Spinal cord (tissue), 10 donors: ENCODE results near the gene ATXN7. TPM values are rescaled to one million over a fixed set of nuclear protein-coding genes. Genes with fewer than 3 reads are reported as not detected.

Source experiments
- DNase-seq, 6 donors: peaks; one replicate each; pipeline versions ENCODE4 v3.0.0 to v3.0.0-alpha.2; 2013 to 2015; ENCODE audit warnings: low spot score in 6 of 6, low read depth in 4 of 6
- H3K27ac ChIP-seq: one replicate; pipeline ENCODE4 v1.5.1; 2013; ENCODE audit warnings: low read depth, low read length, control low read depth
- H3K27me3 ChIP-seq: one replicate; pipeline ENCODE4 v1.6.1; 2013; ENCODE audit warnings: low read length; ENCODE audit not compliant: control insufficient read depth, insufficient read depth
- H3K36me3 ChIP-seq: one replicate; pipeline ENCODE4 v1.6.1; 2013; ENCODE audit warnings: low read length; ENCODE audit not compliant: control insufficient read depth, insufficient read depth
- H3K4me1 ChIP-seq: one replicate; pipeline ENCODE4 v1.6.1; 2013; ENCODE audit warnings: low read length; ENCODE audit not compliant: control insufficient read depth, insufficient read depth
- H3K4me3 ChIP-seq: one replicate; pipeline ENCODE4 v1.5.1; 2013; ENCODE audit warnings: low read depth, low read length, control low read depth
- H3K9me3 ChIP-seq: one replicate; pipeline ENCODE4 v1.6.1; 2013; ENCODE audit warnings: low read length; ENCODE audit not compliant: control insufficient read depth, insufficient read depth
- WGBS: methylation state at CpG from one replicate; pipeline ENCODE4 v1.1.5; 2013; ENCODE audit warnings: missing lambda C conversion rate; ENCODE audit not compliant: insufficient coverage; 5-methylcytosine and 5-hydroxymethylcytosine counted together
- polyA plus RNA-seq, 2 donors: library from polyadenylated mRNA; unstranded; fragments of 120-200 nt; gene quantifications; one replicate each; pipeline ENCODE4 v1.2.1, GENCODE V29; 2013; ENCODE audit not compliant: insufficient read length in 2 of 2
- total RNA-seq, 2 donors: library from RNA; depleted of rRNA in 1 of 2; stranded (reverse); fragments of 120-200 nt in 1 of 2; fragments of >200 nt in 1 of 2; gene quantifications; one replicate each; pipeline versions ENCODE4 v1.2.3 to v1.2.4, GENCODE V29; 2013 to 2014
- donor health status: healthy.

Gene ATXN7
- total and polyA plus RNA-seq, 4 donors: 13.8 to 14.9 (median 14.7) TPM

- under 1% methylated on average over 115 of the region's 115 CpGs for WGBS
- no peaks in the 10 kb centered on the region for H3K27me3 ChIP-seq
- H3K27ac ChIP-seq: peak within 1 kb of the TSS; percentile 85
- no peaks in the 10 kb centered on the region for H3K9me3 ChIP-seq
- peaks cover 5% of the 10 kb centered on the region for H3K4me1 ChIP-seq
- peak in 5 of 6 donors; percentile 67 to 94 (median 68) for DNase-seq
- H3K36me3 ChIP-seq: peaks cover 7% of the 10 kb centered on the region
- peak within 1 kb of the TSS; percentile 78 for H3K4me3 ChIP-seq
These were observed 48.5 kb downstream of the ATXN7 start, which contains the start of gene SCAANT1 for GRCh38 chr3:63911873-63912767. TSS of gene SCAANT1 (minus strand) at chr3:63912383.

GRCh38 chr3:63912768-63913588, 49.3 kb downstream of the ATXN7 start:
- Histone ChIP-seq H3K4me1 (peaks cover 5% of the 10 kb centered on the region), H3K4me3 (peak overlapping the region; percentile 53), H3K36me3 (peaks cover 7% of the 10 kb centered on the region), H3K27ac (peak overlapping the region; percentile 58), H3K27me3 (no peaks in the 10 kb centered on the region), H3K9me3 (no peaks in the 10 kb centered on the region)
- 6% methylated on average over 26 of the region's 46 CpGs for WGBS
- DNase-seq: peak in 2 of 6 donors; percentile 57

- Histone ChIP-seq H3K27ac (no peak overlapping the region), H3K27me3 (no peaks in the 10 kb centered on the region), H3K9me3 (no peaks in the 10 kb centered on the region), H3K4me1 (peaks cover 5% of the 10 kb centered on the region), H3K36me3 (peaks cover 11% of the 10 kb centered on the region), H3K4me3 (no peak overlapping the region)
- DNase-seq: peak in 1 of 6 donors; percentile 22
- WGBS: 83% methylated on average over 4 of the region's 5 CpGs
These were observed 50.6 kb downstream of the ATXN7 start for GRCh38 chr3:63914312-63914711.

- Histone ChIP-seq H3K36me3 (peaks cover 17% of the 10 kb centered on the region), H3K9me3 (no peaks in the 10 kb centered on the region), H3K27me3 (no peaks in the 10 kb centered on the region), H3K4me1 (peaks cover under 1% of the 10 kb centered on the region), H3K4me3 (no peak overlapping the region), H3K27ac (no peak overlapping the region)
- no peak for DNase-seq
These were observed 54.7 kb downstream of the ATXN7 start for GRCh38 chr3:63918321-63918720.

- peaks cover 19% of the 10 kb centered on the region for H3K36me3 ChIP-seq
- no peaks in the 10 kb centered on the region for H3K4me1 ChIP-seq
- no peaks in the 10 kb centered on the region for H3K9me3 ChIP-seq
- DNase-seq: no peak
- no peak overlapping the region for H3K27ac ChIP-seq
- no peak overlapping the region for H3K4me3 ChIP-seq
- H3K27me3 ChIP-seq: no peaks in the 10 kb centered on the region
- 87% methylated on average over 2 of the region's 5 CpGs for WGBS
These were observed 56.3 kb downstream of the ATXN7 start for GRCh38 chr3:63920001-63920400.

- Histone ChIP-seq H3K36me3 (peaks cover 21% of the 10 kb centered on the region), H3K27me3 (no peaks in the 10 kb centered on the region), H3K4me1 (no peaks in the 10 kb centered on the region), H3K9me3 (no peaks in the 10 kb centered on the region), H3K4me3 (no peak overlapping the region), H3K27ac (no peak overlapping the region)
- 100% methylated on average over 4 of the region's 6 CpGs for WGBS
- DNase-seq: no peak
These were observed 58.2 kb downstream of the ATXN7 start for GRCh38 chr3:63921741-63922482.

- Histone ChIP-seq H3K4me1 (no peaks in the 10 kb centered on the region), H3K36me3 (peaks cover 21% of the 10 kb centered on the region), H3K4me3 (no peak overlapping the region), H3K27me3 (no peaks in the 10 kb centered on the region), H3K9me3 (no peaks in the 10 kb centered on the region), H3K27ac (no peak overlapping the region)
- no CpG with 5 or more reads among the region's 2 CpGs for WGBS
- no peak for DNase-seq
These were observed 59.0 kb downstream of the ATXN7 start for GRCh38 chr3:63922491-63923199.

GRCh38 chr3:63926309-63926708, 62.6 kb downstream of the ATXN7 start:
- H3K4me3 ChIP-seq: no peak overlapping the region
- H3K27ac ChIP-seq: no peak overlapping the region
- H3K9me3 ChIP-seq: no peaks in the 10 kb centered on the region
- no peaks in the 10 kb centered on the region for H3K27me3 ChIP-seq
- no peak for DNase-seq
- no peaks in the 10 kb centered on the region for H3K4me1 ChIP-seq
- peaks cover 17% of the 10 kb centered on the region for H3K36me3 ChIP-seq
- 97% methylated on average over 4 of the region's 4 CpGs for WGBS
